ENCODE data around the gene CCDC90B. TPM values are rescaled to one million over a fixed set of nuclear protein-coding genes. Genes with fewer than 3 reads are reported as not detected.
"Not testable (repeated sequence)": the region's sequence is repeated elsewhere in the genome, so short reads cannot be mapped to it uniquely, and the experiment has no call there.

The CCDC90B gene, protein sequence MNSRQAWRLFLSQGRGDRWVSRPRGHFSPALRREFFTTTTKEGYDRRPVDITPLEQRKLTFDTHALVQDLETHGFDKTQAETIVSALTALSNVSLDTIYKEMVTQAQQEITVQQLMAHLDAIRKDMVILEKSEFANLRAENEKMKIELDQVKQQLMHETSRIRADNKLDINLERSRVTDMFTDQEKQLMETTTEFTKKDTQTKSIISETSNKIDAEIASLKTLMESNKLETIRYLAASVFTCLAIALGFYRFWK
- 100 to 1,000 TPM in 1 of 4 donors, 10 to 100 TPM in 3; 80.9 to 103 (median 90.4) TPM for polyA plus RNA-seq (ENCODE audit: insufficient read length in 4 of 4)

DNA sequence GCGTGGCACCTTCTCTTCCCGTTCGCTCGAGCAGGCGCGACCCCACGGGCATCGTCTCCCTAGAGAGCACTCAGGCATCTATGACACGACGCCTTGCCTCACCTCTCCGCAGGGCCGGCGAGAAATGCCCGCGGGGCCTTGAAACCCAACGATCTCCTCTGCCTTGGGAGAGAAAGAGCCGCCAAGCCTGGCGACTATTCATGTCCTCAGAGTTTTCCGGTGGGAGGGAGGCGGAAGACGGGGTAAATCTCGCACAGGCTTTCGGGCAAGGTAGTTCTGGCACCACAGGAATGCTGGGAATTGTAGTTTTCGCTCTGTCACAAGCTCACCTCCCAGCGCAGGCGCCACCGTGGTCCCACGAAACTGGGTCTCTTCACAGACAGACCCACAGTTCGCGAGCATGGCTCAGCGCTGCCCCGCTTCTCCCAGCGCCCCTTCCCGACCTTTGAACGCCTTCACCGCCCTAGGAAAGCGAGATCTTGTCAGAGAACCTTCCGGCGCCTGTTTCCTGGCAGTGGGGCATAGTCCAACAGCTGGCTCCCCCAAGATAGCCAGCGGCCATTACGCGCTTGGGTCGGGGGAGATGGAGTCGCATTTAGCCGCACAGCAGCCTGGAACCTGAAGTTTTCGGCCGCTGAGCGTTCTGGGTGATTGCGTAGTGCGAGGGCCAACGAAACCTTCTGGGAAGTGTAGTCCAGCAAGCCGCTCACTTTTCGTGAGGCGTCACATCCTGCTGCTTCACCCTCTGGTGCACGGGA, at the start of gene CCDC90B:
TSS of gene CCDC90B (minus strand) at position 597 of the 758 bp plus-strand sequence. CDS start at position 202, 395 bp downstream.
- peak; percentile 96 to 98 (median 97) for DNase-seq (ENCODE audit: low read depth in 4 of 4, low spot score in 3 of 4)

DNA sequence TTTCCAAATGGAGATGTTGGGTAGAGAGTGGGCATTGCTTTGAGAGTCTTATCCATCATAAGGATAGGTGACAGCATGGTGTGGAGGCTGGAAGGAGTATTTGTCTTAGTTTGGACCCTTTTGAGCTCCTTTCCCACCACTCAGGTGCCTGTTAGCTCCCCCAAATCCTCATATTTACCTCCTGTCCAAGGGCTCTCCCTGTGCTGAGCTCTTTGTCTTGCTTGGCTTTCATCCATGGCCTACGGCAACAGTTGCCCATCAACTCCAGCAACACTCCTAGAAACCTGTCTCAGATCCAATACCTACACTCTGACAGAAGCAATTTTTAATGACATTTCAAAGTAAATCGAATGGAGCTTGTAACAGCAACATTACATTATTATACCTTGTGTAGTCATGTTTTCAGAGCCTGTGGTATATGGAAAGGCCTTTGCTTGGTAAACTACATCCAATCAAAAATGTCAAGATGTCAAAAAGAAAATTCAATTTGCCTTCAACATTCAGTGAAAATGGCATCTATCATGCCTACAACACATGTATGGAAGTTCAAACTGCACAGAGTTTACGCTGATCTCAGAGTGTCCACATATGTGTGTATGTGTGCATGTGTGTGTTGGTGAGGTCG, 49.4 kb upstream of the CCDC90B start:
- DNase-seq (ENCODE audit: low read depth in 4 of 4, low spot score in 3 of 4) = no peak

DNA sequence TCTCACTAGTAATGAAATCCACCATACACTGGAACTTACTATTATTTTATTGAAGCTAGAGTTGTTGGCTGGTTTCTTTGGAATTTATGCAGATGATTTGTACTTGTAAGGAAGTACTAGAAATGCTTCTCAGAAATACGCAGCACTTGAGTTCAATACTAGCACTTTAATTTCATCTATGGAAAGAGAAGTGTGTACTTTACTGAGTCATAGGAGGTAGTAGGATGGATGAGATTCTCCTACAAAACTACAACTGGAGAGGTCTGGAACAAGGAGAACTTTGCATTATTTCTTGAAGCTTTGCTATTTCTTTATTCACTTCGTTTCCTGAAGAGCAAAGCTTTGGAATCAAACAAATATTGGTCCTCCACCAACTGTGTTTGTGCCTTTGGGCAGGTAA, 44.1 kb upstream of the CCDC90B start:
- DNase-seq (ENCODE audit: low read depth in 4 of 4, low spot score in 3 of 4) = no peak

DNA sequence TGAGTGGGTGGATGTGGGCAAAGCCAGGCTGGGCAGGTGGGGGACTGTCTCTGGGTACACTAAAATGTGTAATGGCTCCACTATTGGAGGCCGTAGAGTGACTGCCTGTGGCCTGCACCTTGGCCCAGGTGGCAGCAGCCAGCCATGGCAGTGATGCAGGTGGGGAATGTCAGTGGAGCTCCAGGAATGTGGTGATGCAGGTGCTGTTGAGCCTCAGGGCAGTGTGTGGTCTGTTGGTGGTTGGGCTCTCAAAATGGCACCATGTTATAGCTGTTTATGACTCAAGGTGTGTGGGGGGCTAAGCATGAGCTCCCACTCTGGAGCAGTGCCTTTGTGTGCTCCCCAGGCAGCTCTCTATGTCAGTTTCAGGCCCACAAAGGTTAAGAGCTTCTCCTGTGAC, 40.2 kb upstream of the CCDC90B start:
- no peak for DNase-seq (ENCODE audit: low read depth in 4 of 4, low spot score in 3 of 4)

DNA sequence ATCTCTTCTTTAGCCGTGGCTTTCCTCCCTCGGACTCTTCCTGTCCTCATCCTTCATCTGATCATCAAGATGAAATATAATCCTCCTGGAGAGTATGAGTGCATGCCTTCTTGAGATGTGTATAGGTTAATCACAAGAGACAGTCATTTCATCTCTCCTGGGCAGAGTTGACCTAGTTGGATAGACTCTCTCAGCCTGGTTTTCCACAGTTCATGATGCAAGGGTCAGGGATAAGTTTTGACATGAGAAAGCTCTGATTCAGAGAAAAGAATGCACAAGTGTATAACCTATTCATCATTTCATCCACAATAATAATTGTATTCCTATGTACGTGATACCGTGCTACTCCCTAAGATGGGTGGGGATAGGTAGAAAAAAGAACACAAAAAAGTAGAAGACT, 33.2 kb upstream of the CCDC90B start:
- DNase-seq (ENCODE audit: low read depth in 4 of 4, low spot score in 3 of 4) = no peak

DNA sequence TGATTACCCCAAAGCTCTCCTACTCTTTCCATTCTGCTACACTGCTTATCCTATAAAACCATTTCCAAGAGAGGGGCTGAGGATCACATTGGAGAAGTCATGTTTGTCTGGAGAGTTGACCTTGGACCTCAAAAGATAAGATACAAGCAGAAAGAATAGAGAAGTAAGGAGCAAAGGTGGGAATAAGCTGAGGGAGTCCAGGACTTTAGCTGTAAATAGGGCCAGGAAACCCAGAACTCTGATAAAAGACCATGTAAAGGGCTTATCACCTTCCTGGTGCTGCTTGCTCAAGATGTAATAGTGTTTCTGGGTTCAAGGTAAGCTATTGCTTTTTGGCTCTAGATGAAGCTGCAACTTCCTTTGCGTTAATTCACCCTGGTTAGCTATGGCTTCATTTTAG, 32.8 kb upstream of the CCDC90B start:
- DNase-seq (ENCODE audit: low read depth in 4 of 4, low spot score in 3 of 4) = no peak

DNA sequence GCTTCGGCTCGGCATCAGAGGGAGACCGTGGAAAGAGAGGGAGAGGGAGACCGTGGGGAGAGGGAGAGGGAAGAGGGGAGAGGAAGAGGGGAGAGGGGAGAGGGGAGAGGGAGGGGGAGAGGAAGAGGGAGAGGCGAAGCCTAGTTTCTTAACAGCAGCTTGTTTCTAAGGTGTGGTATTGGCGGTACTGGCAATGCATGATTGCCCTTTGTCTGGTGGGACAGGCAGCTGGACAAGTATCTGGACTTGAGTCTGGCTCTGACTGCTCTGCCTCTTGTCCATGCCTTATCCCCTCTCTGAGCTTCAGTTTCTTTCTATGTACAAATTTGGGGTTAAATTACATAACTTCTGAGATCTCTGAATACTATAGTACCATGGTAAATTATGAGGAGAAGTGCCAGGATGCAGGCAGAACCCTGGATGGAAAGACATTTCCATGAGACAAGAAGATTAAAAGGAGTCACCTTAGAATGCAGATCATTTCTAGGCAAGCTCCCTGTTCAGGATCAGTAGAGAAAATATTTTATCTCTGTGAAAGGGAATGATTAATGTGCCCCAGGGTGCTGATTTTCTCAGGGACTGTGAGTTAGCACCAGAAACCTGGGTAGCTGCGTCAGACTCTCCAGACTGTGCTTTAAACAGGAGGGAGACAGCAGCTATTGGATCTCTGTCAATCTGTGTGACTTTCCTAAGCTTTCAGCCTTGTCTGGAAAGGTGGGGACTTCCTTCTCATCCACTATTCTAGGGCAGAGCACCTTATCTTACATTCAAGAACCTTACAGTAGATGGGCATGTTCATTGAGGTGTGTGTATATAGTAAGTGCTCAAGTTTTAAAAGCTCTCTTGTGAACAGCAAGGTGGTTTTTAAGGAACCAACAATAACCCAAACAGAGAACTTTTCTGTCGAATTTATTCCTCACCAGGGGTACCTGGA, 31.9 kb upstream of the CCDC90B start:
- no peak for DNase-seq (ENCODE audit: low read depth in 4 of 4, low spot score in 3 of 4)

DNA sequence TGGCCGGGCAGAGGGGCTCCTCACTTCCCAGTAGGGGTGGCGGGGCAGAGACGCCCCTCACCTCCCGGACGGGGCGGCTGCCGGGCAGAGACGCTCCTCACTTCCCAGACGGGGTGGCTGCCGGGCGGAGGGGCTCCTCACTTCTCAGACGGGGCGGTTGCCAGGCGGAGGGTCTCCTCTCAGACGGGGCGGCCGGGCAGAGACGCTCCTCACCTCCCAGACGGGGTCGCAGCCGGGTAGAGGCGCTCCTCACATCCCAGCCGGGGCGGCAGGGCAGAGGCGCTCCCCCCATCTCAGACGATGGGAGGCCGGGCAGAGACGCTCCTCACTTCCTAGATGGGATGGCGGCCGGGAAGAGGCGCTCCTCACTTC, 30.7 kb upstream of the CCDC90B start:
- DNase-seq (ENCODE audit: low read depth in 4 of 4, low spot score in 3 of 4) = not testable (repeated sequence)

DNA sequence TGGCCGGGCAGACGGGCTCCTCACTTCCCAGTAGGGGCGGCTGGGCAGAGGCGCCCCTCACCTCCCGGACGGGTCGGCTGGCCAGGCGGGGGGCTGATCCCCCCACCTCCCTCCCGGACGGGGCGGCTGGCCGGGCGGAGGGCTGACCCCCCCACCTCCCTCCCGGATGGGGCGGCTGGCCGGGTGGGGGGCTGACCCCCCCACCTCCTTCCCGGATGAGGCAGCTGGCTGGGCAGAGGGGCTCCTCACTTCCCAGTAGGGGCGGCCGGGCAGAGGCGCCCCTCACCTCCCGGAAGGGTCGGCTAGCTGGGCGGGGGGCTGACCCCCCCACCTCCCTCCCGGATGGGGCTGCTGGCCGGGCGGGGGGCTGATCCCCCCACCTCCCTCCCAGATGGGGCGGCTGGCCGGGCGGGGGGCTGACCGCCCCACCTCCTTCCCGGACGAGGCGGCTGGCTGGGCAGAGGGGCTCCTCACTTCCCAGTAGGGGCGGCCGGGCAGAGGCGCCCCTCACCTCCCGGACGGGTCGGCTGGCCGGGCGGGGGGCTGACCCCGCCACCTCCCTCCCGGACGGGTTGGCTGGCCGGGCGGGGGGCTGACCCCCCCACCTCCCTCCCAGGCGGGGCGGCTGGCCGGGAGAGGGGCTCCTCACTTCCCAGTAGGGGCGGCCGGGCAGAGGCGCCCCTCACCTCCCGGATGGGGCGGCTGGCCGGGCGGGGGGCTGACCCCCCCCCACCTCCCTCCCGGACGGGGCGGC, 30.2 kb upstream of the CCDC90B start:
- DNase-seq (ENCODE audit: low read depth in 4 of 4, low spot score in 3 of 4) = not testable (repeated sequence)

DNA sequence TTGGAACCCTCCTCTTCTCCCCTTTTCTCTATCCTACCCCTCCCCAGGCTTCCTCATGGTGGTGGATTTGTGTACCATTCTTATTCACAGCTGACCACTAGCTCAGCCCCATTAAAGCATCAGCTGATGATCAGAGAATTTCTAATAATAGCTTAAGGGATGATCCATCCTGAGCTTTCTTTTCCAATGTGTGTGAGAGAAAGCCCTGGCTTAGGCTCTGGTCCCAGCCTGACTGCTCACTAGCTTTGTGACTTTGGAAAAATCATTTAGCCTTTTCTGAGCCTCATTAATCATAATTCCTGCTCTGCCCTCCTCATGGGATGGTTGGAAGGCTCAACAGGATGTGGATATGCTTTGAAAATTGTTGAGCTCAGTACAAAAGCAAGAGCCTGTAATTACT, 26.3 kb upstream of the CCDC90B start:
- no peak for DNase-seq (ENCODE audit: low read depth in 4 of 4, low spot score in 3 of 4)

DNA sequence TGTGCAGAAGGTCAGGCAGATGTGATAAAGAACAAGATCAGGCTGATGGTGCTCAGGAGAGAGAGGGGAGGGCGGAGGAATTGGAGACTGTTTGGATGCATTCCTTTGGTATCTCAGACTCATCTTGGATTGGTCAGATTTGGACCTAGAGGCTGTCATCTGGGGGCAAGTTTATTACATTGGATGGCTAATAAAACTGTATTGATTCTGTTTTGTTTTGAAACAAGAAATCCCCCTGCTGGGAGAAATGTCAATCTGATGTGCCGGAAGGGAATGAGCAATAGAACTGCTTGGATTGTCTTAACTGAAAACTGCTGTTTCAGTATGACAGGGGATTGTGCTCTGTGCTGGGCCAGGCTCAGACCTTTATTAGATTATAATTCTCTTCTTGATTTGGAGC, 25.5 kb upstream of the CCDC90B start:
- no peak for DNase-seq (ENCODE audit: low read depth in 4 of 4, low spot score in 3 of 4)

DNA sequence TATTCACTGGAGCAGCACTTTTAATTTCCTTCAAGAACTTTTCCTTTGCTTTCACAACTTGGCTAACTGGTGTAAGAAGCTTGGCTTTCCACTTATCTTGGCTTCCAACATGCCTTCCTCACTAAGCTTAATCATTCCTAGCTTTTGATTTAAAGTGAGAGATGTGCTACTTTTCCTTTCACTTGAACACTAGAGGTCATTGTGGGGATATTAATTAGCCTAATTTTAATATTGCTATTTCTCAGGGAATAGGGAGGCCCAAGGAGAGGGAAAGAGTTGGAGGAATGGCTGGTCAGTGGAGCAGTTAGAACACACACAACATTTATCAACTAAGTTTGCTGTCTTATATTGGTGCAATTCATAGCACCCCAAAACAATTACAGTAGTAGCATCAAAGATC, 24.6 kb upstream of the CCDC90B start:
- no peak for DNase-seq (ENCODE audit: low read depth in 4 of 4, low spot score in 3 of 4)

DNA sequence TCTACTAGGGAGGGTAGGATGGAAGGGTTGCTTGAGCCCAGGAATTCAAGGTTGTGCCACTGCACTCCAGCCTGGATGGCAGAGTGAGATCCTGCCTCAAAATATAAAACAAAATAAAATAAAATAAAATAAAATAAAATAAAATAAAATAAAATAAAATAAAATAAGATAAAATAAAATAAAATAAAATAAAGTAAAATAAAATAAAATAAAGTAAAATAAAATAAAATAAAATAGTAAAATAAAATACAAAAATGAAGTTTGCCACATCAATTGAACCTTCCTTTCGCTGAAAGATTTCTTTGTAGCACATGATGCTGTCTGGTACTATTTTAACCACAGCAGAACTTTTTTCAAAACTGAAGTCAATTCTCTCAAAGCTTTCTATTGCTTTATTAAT, 22.4 kb upstream of the CCDC90B start:
- not testable (repeated sequence) for DNase-seq (ENCODE audit: low read depth in 4 of 4, low spot score in 3 of 4)

DNA sequence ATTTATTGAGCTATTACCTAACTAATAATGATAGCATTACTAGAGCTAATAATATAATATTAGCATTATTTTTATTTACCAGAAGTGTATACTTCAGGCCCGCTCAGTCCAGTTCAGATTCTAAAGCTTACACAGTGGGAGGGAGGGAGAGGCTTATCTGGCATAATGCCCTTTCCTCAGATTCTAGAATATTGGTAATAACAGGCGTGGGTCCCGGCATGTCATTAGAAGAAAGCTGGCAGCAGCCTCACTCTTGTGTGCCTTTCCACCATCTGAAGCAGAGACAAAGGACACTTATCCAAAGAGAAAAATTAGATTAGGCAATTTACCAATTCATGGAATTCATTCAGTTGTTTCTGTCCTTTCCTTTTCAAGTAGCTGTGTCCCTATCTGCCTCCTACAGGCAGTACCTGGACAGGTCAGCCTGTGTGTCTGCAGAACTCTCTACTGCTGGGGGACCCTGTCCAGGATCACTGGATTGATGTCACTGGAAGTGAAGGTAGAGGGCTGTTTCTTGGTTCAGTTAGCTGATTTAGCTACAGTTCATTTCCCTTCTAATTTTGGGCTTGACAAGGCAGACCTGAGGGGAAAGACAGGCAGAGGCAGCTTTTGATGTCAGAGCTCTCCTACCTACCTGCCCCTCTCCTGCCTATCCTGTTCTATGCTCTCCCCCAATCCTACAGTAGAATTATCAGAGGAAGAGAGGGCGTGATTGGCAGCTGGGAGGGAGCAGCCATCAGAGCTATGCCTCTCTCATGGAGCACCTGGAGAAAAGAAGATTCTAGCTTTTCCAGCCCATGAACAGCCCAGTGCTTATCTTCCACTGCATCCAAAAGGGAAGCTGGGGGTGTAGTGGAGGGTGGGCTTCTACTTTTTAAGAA, 20.3 kb upstream of the CCDC90B start:
- DNase-seq (ENCODE audit: low read depth in 4 of 4, low spot score in 3 of 4) = no peak

DNA sequence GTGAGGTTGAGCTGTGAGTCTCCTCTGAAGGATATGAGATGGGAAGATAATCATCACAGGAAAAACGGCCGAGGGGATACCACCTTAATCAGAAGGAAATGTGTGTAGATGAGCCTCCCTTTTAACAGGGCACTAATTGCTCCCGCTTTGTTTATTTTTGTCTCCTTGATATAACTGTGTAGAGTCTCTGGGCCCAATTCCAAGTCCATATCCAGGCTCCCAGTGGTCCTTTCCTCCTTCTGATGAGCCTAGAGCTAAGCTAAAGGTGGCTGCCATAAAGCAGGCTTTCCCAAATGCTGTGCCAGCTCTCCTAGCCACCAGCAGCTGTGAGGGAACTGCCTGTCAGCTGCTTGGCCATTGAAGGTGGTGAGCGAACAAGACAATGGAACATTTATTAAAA, 17.1 kb upstream of the CCDC90B start:
- DNase-seq (ENCODE audit: low read depth in 4 of 4, low spot score in 3 of 4) = no peak

DNA sequence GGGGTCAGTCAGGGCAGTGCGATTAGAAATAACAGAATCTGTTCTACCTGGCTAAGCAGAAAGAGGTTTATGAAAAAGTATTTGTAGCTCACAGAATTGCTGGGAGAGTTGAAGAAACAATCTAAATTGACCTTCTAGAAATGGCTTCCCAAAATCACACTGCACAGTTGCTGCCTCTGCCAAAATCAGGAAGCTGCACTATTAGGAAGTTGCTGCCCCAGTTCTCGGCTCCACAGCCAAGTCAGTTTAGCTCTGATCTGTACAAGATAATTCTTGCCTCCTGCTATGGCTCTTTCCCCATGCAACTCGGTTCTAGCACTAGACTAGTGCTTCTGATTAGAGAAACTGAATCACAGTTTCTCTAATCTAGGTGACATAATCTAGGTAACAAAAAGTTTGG, 16.0 kb upstream of the CCDC90B start:
- no peak for DNase-seq (ENCODE audit: low read depth in 4 of 4, low spot score in 3 of 4)

DNA sequence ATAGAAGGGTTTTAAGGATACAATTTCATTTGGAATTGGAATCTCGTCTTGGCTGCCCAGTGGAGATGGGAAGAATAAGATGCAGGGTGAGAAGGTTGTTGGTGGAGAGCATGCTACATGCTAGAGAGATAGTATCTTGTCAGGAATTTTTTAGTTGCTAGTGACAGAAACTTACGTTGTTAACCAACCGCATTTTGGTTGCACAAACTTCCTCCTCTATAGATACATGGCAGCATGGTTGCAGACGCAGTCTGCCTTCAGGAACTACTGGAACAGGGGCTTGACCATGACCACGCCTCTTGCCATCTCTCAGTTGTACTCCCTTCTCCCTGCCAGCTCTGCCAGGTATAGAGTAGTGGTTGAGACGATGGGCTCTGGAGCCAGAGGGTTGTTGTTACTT, 13.5 kb upstream of the CCDC90B start:
- no peak for DNase-seq (ENCODE audit: low read depth in 4 of 4, low spot score in 3 of 4)

DNA sequence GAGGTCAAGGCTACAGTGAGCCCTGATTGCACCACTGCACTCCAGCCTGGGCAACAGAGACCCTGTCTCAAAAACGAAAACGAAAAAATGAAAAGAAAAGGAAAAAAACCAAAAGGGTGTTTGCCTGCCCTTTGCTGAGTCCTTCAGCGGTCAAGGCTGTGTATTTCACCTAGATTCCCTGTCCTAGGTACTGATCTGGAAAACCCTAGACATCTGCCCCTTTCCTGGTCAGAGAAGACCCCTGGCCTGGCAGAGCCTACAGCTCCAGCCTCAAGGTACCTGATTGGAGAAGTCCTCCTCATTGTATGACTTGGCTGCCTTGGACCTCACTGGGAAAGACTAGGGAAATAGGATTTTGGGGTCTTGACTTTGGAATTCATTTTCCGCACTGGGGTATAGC, 8.0 kb upstream of the CCDC90B start:
- DNase-seq (ENCODE audit: low read depth in 4 of 4, low spot score in 3 of 4) = no peak

DNA sequence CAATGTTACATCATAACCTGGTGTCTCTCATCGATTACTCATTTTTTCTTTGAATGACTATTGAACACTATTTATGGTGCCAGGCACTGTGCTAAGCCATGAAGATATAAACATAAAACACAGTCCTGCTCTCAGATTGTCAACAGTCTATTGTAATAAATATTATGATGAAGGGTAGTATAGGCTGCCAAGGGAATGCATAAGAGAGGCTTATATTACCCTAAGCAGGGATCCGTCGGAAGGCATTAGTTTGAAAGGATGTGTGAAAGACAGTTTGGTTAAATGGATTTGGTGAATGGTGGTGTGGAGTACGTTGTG, 7.2 kb upstream of the CCDC90B start:
- no peak for DNase-seq (ENCODE audit: low read depth in 4 of 4, low spot score in 3 of 4)

All from left renal pelvis (tissue), 4 donors.